Measurements from ENCODE around the gene RABAC1. TPM values are rescaled to one million over a fixed set of nuclear protein-coding genes. Genes with fewer than 3 reads are reported as not detected.
A peak's percentile ranks its signal among the peaks of the same experiment; 100 is the strongest.

The RABAC1 gene
- total RNA-seq, 1 donor from 2014 or later: 124 TPM

GRCh38 chr19:41999071-41999877 lies 40.2 kb upstream of the RABAC1 start:
- no peaks in the 10 kb centered on the region for H3K9me3 Mint-ChIP-seq
- no peaks in the 10 kb centered on the region for H3K36me3 Mint-ChIP-seq
- H3K4me3 Mint-ChIP-seq: peak overlapping the region; percentile 54
- DNase-seq (ENCODE audit: extremely low spot score, unreplicated experiment): no peak
- H3K4me1 Mint-ChIP-seq (ENCODE audit: unreplicated experiment): peaks cover 6% of the 10 kb centered on the region
- no peak overlapping the region for H3K27ac Mint-ChIP-seq
- no peak for TF ChIP-seq CTCF (conservative IDR thresholded peaks at IDR 0.05)
- peaks cover 85% of the 10 kb centered on the region for H3K27me3 Mint-ChIP-seq

DNA sequence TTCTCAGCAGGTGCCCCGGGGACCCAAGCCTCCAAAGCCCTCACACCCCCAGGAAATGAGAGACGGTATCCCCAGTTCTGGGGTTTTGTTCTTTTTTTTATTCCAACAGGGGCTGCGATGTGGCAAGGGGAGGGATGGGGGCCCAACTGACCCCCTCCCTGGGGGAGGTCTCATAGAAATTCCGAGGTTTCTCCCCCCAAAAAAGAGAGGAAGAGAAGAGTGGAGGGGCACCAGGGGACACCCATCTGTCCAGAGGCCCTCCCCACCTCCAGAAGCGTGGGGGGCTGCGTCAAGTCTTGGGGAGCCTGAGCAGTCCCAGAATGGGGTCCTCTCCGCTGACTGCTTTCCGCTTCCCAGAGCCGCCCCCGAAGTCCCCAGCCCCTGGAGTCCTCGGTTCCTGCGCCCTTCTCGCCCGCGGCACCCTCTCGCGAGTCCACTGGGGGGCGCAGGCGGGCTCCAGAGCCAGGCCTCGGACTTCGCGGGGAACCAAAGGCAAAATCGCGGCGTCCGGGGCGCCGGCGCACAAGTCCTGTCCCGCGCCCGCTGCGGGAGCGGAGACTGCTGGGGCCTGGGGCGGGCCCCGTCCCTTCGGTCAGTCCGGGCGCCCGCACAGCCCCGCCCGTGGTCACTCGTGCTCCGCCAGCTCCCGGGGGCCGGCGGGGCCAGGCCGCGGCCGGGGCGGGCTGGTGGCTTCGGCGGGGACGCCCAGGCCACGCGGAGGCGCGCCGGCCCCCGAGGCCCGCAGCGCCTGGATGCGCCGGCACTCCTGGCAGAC lies 39.3 kb upstream of the RABAC1 start:
- H3K27ac Mint-ChIP-seq: no peak overlapping the region
- peak; percentile 81 for TF ChIP-seq CTCF (conservative IDR thresholded peaks at IDR 0.05)
- no peak for DNase-seq (ENCODE audit: extremely low spot score, unreplicated experiment)
- peaks cover 9% of the 10 kb centered on the region for H3K4me1 Mint-ChIP-seq (ENCODE audit: unreplicated experiment)
- peaks cover 81% of the 10 kb centered on the region for H3K27me3 Mint-ChIP-seq
- H3K36me3 Mint-ChIP-seq: no peaks in the 10 kb centered on the region
- H3K9me3 Mint-ChIP-seq: no peaks in the 10 kb centered on the region
- H3K4me3 Mint-ChIP-seq: no peak overlapping the region

DNA sequence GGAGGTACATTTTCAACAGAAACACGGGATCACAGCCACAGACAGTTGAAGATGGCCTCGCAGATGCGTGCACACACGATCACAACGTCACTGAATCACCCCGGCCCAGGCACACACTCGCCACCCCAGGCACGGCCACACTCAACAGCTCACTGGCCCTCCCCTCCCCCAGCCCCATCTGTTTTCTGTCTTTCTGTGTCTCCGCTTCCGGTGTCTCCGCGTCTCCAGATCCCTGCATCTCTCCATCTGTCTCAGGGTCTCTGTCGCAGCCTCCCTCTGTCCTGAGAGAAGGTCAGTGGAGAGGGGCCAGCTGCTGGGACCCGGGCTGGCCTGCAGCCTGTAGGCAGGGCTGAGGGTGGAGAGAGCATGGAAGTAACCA lies 38.7 kb upstream of the RABAC1 start:
- Mint-ChIP-seq H3K27ac (no peak overlapping the region), H3K27me3 (peaks cover 82% of the 10 kb centered on the region), H3K9me3 (no peaks in the 10 kb centered on the region), H3K36me3 (no peaks in the 10 kb centered on the region), H3K4me1 (ENCODE audit: unreplicated experiment) (peaks cover 10% of the 10 kb centered on the region), H3K4me3 (no peak overlapping the region)
- no peak for DNase-seq (ENCODE audit: extremely low spot score, unreplicated experiment)
- no peak for TF ChIP-seq CTCF (conservative IDR thresholded peaks at IDR 0.05)

DNA sequence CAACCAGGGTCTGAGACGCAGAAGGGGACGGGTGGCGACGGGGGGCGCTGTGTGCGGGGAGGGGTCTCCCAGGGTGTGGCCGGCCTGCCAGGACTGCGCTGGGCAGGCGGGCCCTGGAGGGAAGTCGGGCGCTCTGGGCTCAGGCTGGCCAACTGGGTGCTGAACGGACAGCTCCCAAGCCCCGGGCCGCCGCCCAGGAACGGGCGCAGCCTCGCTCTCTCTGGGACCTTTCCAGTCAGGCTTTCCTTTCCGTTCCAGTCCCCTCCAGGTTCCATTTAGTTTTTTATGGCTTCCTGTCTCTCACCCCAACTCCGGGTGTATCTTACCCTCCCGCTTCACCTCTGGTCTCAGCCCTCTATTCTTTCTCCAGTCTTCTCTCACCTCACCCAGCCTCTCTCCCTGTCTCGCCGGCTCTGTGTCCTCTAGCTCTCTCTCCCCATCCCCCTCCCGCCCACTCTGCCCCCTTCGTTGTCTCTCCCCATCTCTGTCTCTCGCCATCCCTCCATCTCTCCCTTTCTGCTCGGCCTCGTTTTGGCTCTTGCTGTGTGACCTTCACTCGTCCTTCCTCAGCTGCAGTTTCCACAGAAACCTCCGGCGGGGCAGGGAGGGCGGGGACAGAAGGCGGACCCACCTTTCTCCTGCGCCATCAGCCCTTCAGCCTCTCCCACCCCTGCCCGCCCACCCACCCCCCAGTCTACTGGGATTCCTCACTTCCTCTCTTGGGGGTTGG lies 38.2 kb upstream of the RABAC1 start:
- DNase-seq (ENCODE audit: extremely low spot score, unreplicated experiment): no peak
- peak overlapping the region; percentile 13 for H3K4me3 Mint-ChIP-seq
- H3K27me3 Mint-ChIP-seq: peaks cover 85% of the 10 kb centered on the region
- no peak for TF ChIP-seq CTCF (conservative IDR thresholded peaks at IDR 0.05)
- H3K9me3 Mint-ChIP-seq: no peaks in the 10 kb centered on the region
- peaks cover 10% of the 10 kb centered on the region for H3K4me1 Mint-ChIP-seq (ENCODE audit: unreplicated experiment)
- no peak overlapping the region for H3K27ac Mint-ChIP-seq
- H3K36me3 Mint-ChIP-seq: no peaks in the 10 kb centered on the region

DNA sequence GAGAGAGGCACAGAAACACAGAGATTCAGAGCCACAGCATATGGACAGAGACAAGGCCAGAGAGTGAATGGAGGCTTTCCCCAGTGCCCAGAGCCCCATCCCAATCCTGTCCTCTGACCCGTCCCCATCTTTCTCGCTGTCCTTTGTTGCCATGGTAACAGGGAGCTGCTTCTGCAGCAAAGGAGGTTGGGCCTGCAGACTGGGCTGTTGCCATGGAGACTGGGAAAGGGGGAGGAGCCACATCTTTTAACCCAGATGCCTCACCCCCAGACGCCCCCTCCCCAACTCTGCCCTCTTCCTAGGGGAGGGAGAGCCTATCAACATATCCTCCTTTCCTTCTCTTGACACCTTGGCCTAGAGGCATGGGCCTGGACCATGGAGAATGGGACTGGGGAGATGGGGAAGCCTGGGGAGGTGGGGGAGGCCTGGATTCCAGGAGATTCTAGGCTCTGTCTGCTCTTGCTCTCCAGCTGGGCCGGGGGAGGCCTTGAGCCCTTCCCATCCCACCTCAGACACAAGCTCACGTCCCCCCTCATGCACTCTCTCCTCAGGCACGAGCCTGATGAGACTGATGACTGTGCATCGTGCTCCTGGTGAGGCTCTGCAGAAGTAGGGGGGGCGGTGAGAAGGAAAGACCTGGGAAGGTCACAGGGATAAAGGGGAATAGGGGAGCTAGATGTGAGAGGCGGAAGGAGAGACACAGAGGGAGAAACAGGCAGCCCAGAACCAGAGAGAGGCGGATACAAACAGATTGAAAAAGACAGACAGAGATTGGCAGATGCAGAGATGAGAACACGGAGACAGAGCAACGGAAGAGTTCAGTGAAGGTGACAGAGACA lies 37.1 kb upstream of the RABAC1 start:
- DNase-seq (ENCODE audit: extremely low spot score, unreplicated experiment): no peak
- H3K9me3 Mint-ChIP-seq: no peaks in the 10 kb centered on the region
- no peaks in the 10 kb centered on the region for H3K36me3 Mint-ChIP-seq
- no peak overlapping the region for H3K27ac Mint-ChIP-seq
- H3K4me1 Mint-ChIP-seq (ENCODE audit: unreplicated experiment): peaks cover 10% of the 10 kb centered on the region
- no peak for TF ChIP-seq CTCF (conservative IDR thresholded peaks at IDR 0.05)
- peaks cover 74% of the 10 kb centered on the region for H3K27me3 Mint-ChIP-seq
- peak overlapping the region; percentile 29 for H3K4me3 Mint-ChIP-seq

Measured in type B pancreatic cell (in vitro differentiated cells).